ENCODE measurements around the gene METTL27.

Gene METTL27

DNA sequence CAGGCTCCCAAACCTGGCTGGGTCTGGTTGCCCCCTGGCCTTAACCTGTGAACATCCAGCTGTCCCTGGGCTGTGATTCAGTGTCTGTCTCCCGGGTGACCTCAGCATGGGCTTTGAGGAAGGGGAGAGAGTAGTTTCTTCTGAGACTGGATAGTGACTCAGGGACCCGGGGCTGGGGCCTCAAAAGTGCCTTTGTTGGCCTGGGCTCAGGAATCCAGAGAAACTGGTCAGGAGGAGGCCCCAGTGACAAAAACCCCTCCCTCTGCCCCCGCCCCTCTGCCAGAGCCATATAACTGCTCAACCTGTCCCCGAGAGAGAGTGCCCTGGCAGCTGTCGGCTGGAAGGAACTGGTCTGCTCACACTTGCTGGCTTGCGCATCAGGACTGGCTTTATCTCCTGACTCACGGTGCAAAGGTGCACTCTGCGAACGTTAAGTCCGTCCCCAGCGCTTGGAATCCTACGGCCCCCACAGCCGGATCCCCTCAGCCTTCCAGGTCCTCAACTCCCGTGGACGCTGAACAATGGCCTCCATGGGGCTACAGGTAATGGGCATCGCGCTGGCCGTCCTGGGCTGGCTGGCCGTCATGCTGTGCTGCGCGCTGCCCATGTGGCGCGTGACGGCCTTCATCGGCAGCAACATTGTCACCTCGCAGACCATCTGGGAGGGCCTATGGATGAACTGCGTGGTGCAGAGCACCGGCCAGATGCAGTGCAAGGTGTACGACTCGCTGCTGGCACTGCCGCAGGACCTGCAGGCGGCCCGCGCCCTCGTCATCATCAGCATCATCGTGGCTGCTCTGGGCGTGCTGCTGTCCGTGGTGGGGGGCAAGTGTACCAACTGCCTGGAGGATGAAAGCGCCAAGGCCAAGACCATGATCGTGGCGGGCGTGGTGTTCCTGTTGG, 11.4 kb downstream of the METTL27 start, which contains the start of gene CLDN4:
TSS of gene CLDN4 (plus strand) at position 316 of the 903 bp plus-strand sequence. CDS start at position 522, 206 bp downstream.
- POLR2A ChIA-PET, result no interaction called here
- TF ChIP-seq SUZ12 (IDR thresholded peaks at IDR 0.05) (no peak), FOXK2 (IDR thresholded peaks at IDR 0.05) (no peak), NFRKB (IDR thresholded peaks at IDR 0.05) (no peak), FOXA1 (IDR thresholded peaks at IDR 0.05) (no peak), ELF4 (IDR thresholded peaks at IDR 0.05) (no peak), L3MBTL2 (conservative IDR thresholded peaks at IDR 0.05) (no peak), ARNT (IDR thresholded peaks at IDR 0.05) (no peak), HDGF (IDR thresholded peaks at IDR 0.05; ENCODE audit: borderline replicate concordance) (no peak), ZNF384 (IDR thresholded peaks at IDR 0.05) (no peak), SP1 (IDR thresholded peaks at IDR 0.05) (no peak), FOXM1 (IDR thresholded peaks at IDR 0.05; ENCODE audit: borderline replicate concordance) (no peak), TARDBP (IDR thresholded peaks at IDR 0.05) (no peak), BHLHE40 (IDR thresholded peaks at IDR 0.05; ENCODE audit: borderline replicate concordance) (no peak), LEF1 (IDR thresholded peaks at IDR 0.05; ENCODE audit: borderline replicate concordance) (no peak), CTBP1 (IDR thresholded peaks at IDR 0.05; ENCODE audit: borderline replicate concordance) (no peak)
- TF ChIP-seq, protein P1, sequence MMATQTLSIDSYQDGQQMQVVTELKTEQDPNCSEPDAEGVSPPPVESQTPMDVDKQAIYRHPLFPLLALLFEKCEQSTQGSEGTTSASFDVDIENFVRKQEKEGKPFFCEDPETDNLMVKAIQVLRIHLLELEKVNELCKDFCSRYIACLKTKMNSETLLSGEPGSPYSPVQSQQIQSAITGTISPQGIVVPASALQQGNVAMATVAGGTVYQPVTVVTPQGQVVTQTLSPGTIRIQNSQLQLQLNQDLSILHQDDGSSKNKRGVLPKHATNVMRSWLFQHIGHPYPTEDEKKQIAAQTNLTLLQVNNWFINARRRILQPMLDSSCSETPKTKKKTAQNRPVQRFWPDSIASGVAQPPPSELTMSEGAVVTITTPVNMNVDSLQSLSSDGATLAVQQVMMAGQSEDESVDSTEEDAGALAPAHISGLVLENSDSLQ (IDR thresholded peaks at IDR 0.05), result no peak
- CTCF ChIA-PET, result interaction anchor here (0.7 kb wide), 1 partner anchor 134 kb away, joined by 3 read pairs; no protein-coding TSS in a partner anchor
- no peak for DNase-seq (ENCODE audit: extremely low spot score)

- ChIA-PET CTCF (interaction anchor here (0.7 to 1.2 kb wide), 3 partner anchors 10 to 135 kb away, joined by 3 to 4 read pairs (median 3); partner anchors contain the start of gene METTL27), POLR2A (interaction anchor here (0.6 to 1.3 kb wide), 3 partner anchors 10 to 13 kb away, joined by 3 to 6 read pairs (median 3); partner anchors contain the start of gene METTL27)
- TF ChIP-seq HDGF (IDR thresholded peaks at IDR 0.05; ENCODE audit: borderline replicate concordance) (no peak), SP1 (IDR thresholded peaks at IDR 0.05) (no peak), SUZ12 (IDR thresholded peaks at IDR 0.05) (no peak), CTBP1 (IDR thresholded peaks at IDR 0.05; ENCODE audit: borderline replicate concordance) (no peak)
- DNase-seq (ENCODE audit: extremely low spot score), result no peak
Observed at GRCh38 chr7:73829921-73830680, 12.2 kb downstream of the METTL27 start.

- ChIA-PET POLR2A (interaction anchor here (0.6 to 1.3 kb wide), 3 partner anchors 11 to 14 kb away, joined by 3 to 6 read pairs (median 3); partner anchors contain the start of gene METTL27), CTCF (interaction anchor here (1.1 to 1.2 kb wide), 2 partner anchors 11 to 13 kb away, joined by 3 to 4 read pairs; partner anchors contain the start of gene METTL27)
- no peak for DNase-seq (ENCODE audit: extremely low spot score)
- TF ChIP-seq, protein P1 (IDR thresholded peaks at IDR 0.05), result no peak
- TF ChIP-seq CTBP1 (IDR thresholded peaks at IDR 0.05; ENCODE audit: borderline replicate concordance) (no peak), ZNF384 (IDR thresholded peaks at IDR 0.05) (no peak), FOXA1 (IDR thresholded peaks at IDR 0.05) (no peak), ELF4 (IDR thresholded peaks at IDR 0.05) (no peak), LEF1 (IDR thresholded peaks at IDR 0.05; ENCODE audit: borderline replicate concordance) (no peak)
Observed at GRCh38 chr7:73829505-73829904, 12.8 kb downstream of the METTL27 start.

DNA sequence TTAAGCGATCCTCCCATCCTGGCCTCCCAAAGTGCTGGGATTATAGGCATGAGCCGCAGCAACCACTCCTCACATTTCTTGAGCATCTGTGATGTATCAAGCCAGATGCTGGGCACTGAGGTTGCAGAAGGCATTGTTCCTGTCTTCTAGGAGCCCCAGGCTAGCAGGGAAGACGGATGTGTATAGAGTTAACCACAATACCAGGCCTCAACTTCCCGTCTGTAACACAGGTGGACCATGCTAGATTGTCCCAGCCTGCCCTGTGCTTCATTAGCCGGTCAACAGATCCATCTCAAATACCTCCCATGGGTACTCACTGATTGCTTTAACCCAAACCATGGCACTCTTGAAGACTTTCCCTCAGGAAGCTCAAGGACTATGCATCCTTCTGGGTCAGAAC, 13.3 kb downstream of the METTL27 start:
- ChIA-PET CTCF (interaction anchor here (0.6 to 1.2 kb wide), 3 partner anchors 11 to 223 kb away, joined by 3 to 4 read pairs (median 3); partner anchors contain the start of gene METTL27), POLR2A (interaction anchor here (0.6 to 1.3 kb wide), 3 partner anchors 11 to 15 kb away, joined by 3 to 6 read pairs (median 3); partner anchors contain the start of gene METTL27)
- TF ChIP-seq L3MBTL2 (conservative IDR thresholded peaks at IDR 0.05), result no peak
- no peak for TF ChIP-seq CTBP1 (IDR thresholded peaks at IDR 0.05; ENCODE audit: borderline replicate concordance)
- TF ChIP-seq TARDBP (IDR thresholded peaks at IDR 0.05), result no peak
- no peak for DNase-seq (ENCODE audit: extremely low spot score)

- POLR2A ChIA-PET, result interaction anchor here (1.2 to 1.3 kb wide), 2 partner anchors 14 to 22 kb away, joined by 3 read pairs; partner anchors contain the start of gene METTL27
- TF ChIP-seq FOXA1 (IDR thresholded peaks at IDR 0.05) (no peak), CTBP1 (IDR thresholded peaks at IDR 0.05; ENCODE audit: borderline replicate concordance) (no peak), L3MBTL2 (conservative IDR thresholded peaks at IDR 0.05) (no peak), ARNT (IDR thresholded peaks at IDR 0.05) (no peak), HDGF (IDR thresholded peaks at IDR 0.05; ENCODE audit: borderline replicate concordance) (no peak), BHLHE40 (IDR thresholded peaks at IDR 0.05; ENCODE audit: borderline replicate concordance) (no peak), TARDBP (IDR thresholded peaks at IDR 0.05) (no peak), SP1 (IDR thresholded peaks at IDR 0.05) (no peak)
- TF ChIP-seq, protein P1 (IDR thresholded peaks at IDR 0.05), result peak; percentile 92
- CTCF ChIA-PET, result interaction anchor here (1.2 kb wide), 1 partner anchor 17 kb away, joined by 4 read pairs; no protein-coding TSS in a partner anchor
- peak; percentile 59 for DNase-seq (ENCODE audit: extremely low spot score)
Observed at GRCh38 chr7:73828107-73828803, 14.1 kb downstream of the METTL27 start.

Data from HEK293T (cell line).